Naive B cell (primary cell): Measurements from ENCODE around the gene NHERF1. TPM values are rescaled to one million over a fixed set of nuclear protein-coding genes. Genes with fewer than 3 reads are reported as not detected.
A peak's percentile ranks its signal among the peaks of the same experiment; 100 is the strongest.

Experiments used
- ATAC-seq, 2 donors: fragments of 150-1000 bp; cut with Tn5 transposase; 2 replicates each; pipeline ENCODE4 v1.10.0; 2021; ENCODE audit warnings: low read depth in 2 of 2, mild to moderate bottlenecking in 2 of 2, moderate library complexity in 2 of 2
- DNase-seq: peaks from one replicate; pipeline ENCODE4 v3.0.0; 2022
- H3K27ac Mint-ChIP-seq, 6 donors: one replicate each; pipeline ENCODE4 v1.8.0; 2020 to 2022; ENCODE audit warnings: mild to moderate bottlenecking in 6 of 6, mixed read lengths in 6 of 6, moderate library complexity in 5 of 6, inconsistent platforms in 2 of 6
- H3K27me3 Mint-ChIP-seq, 3 donors: one replicate each; pipeline ENCODE4 v1.8.0; 2021 to 2022; ENCODE audit warnings: mixed read lengths in 3 of 3, mild to moderate bottlenecking in 1 of 3
- H3K36me3 Mint-ChIP-seq, 2 donors: one replicate each; pipeline ENCODE4 v1.8.0; 2020 to 2022; ENCODE audit warnings: mixed read lengths in 2 of 2, inconsistent platforms in 1 of 2, mild to moderate bottlenecking in 1 of 2
- H3K4me1 Mint-ChIP-seq, 3 donors: one replicate each; pipeline ENCODE4 v1.8.0; 2020 to 2022; ENCODE audit warnings: mixed read lengths in 3 of 3, inconsistent platforms in 1 of 3, mild to moderate bottlenecking in 1 of 3, moderate library complexity in 1 of 3
- H3K4me3 Mint-ChIP-seq, 8 donors: one replicate each; pipeline ENCODE4 v1.8.0; 2020 to 2022; ENCODE audit warnings: mild to moderate bottlenecking in 8 of 8, mixed read lengths in 8 of 8, moderate library complexity in 8 of 8, inconsistent platforms in 2 of 8
- H3K9me3 Mint-ChIP-seq, 7 donors: one replicate each; pipeline ENCODE4 v1.8.0; 2020 to 2022; ENCODE audit warnings: mixed read lengths in 7 of 7, mild to moderate bottlenecking in 5 of 7, inconsistent platforms in 2 of 7, moderate library complexity in 1 of 7
- polyA plus RNA-seq, 6 donors: library from polyadenylated mRNA; unstranded; fragments of 300-500 nt; fragmentation: Illumina TruSeq; gene quantifications; one replicate each; pipeline ENCODE4 v1.2.3, GENCODE V29; 2021; ENCODE audit warnings: low read depth in 6 of 6

The NHERF1 gene
- polyA plus RNA-seq, 6 donors from 2014 or later, result 66.4 to 122 (median 95.9) TPM

DNA sequence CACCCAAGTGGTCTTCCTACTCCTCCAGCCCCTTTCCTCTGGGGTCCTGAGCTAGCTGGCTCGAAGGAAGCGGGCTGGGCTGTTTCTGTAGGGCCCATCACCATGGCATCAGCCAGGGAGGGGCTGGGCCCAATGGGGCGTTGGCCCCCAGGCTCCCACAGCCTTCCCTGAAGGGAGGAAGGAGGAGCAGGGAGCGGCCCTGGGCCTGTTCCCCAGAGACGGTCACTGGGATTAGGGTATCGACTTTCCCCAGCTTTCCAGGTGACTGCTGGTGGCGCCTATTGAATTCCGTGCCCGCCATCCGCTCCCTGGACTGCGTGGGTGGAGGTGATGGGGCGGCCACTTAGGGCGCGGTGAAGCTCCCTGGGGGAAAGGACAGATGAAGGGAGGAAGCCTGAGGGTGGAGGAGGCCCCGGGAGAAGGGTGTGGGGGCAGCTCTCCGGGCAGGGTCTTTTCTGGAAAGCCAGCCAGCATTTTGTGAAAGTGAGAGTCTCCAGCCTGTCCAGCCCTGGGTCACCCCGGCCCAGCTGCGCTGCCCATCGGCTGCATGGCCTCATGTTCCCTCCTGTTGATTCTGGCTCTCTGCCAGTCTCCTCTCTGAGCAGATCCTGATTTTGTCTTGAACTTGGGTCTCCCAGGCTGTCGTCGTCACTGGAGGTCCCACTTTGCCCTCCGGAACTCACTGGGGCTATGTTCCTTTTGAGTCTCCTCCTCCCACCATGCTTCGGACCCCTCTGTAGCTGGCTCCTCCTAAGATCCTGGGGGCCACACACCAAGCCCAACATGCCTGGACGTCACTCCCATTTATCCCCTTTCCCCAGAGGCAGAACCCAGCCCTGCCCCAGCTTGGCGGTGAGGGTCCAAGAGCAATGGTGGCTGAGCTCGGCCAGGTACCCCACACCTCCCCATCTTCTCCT is 9.8 kb downstream of the NHERF1 start:
- Mint-ChIP-seq H3K27me3 (no peaks in the 10 kb centered on the region), H3K4me1 (peaks cover 45 to 66% (median 65%) of the 10 kb centered on the region in 3 donors), H3K4me3 (peak overlapping the region in 6 of 8 donors; percentile 32 to 82 (median 68)), H3K27ac (peak overlapping the region in 2 of 6 donors; percentile 71 to 90), H3K36me3 (no peaks in the 10 kb centered on the region), H3K9me3 (no peaks in the 10 kb centered on the region)
- DNase-seq (no peak), ATAC-seq (no peak)

DNA sequence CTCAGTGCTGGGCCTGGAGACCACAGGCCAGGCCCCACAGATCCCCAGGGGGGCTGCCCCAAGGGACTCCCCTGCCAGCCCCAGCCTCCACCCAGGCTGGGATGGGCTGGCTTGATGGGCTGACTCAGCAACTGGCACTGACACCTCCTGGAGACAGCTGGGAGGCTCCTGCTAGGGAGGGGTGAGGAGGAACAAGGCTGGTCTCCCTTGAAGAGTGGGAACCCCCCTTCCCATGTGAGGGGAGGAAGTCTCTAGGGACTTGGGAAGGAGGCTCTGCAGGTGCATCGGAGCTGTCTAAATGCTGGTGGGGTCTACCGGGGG is 10.4 kb downstream of the NHERF1 start:
- peak overlapping the region in 1 of 6 donors; percentile 69 for H3K27ac Mint-ChIP-seq
- no peaks in the 10 kb centered on the region for H3K27me3 Mint-ChIP-seq
- H3K36me3 Mint-ChIP-seq, result no peaks in the 10 kb centered on the region
- peak; percentile 40 to 43 for ATAC-seq
- no peaks in the 10 kb centered on the region for H3K9me3 Mint-ChIP-seq
- DNase-seq, result no peak
- peak overlapping the region in 7 of 8 donors; percentile 61 to 82 (median 74) for H3K4me3 Mint-ChIP-seq
- peaks cover 42 to 59% (median 58%) of the 10 kb centered on the region in 3 donors for H3K4me1 Mint-ChIP-seq

DNA sequence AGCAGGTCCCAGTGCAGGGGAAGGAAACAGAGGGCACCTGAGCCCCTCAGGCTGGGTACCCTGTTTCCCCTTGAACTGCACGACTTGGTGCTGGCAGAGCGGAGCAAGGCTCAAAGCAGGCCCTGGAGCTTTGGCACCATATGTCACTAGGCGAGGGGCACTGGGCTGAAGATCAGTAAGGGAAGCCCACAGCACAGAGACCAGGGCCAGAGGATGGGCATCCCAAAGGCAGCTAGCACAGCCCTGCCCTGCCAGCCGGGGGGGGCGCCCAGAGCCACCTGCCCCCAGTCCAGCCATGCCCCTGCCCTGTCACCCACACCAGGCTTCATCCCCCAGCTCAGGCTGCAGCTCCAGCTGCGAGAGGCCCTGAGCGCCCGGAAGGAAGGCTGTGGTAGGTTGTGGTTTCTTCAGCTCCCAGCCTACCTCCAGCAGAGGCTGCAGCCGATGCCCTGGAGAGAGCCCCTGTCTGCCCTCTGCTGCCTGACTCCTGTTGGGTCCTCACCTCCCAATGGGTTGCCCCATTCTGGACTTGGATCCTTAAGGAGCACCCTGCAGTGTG is 10.9 kb downstream of the NHERF1 start:
- Mint-ChIP-seq H3K36me3 (no peaks in the 10 kb centered on the region), H3K9me3 (no peaks in the 10 kb centered on the region), H3K4me1 (peaks cover 40 to 54% (median 53%) of the 10 kb centered on the region in 3 donors), H3K27ac (peak overlapping the region in 1 of 6 donors; percentile 65), H3K4me3 (peak overlapping the region in 7 of 8 donors; percentile 61 to 82 (median 74)), H3K27me3 (no peaks in the 10 kb centered on the region)
- peak; percentile 28 for DNase-seq
- ATAC-seq, result peak; percentile 82 to 84

DNA sequence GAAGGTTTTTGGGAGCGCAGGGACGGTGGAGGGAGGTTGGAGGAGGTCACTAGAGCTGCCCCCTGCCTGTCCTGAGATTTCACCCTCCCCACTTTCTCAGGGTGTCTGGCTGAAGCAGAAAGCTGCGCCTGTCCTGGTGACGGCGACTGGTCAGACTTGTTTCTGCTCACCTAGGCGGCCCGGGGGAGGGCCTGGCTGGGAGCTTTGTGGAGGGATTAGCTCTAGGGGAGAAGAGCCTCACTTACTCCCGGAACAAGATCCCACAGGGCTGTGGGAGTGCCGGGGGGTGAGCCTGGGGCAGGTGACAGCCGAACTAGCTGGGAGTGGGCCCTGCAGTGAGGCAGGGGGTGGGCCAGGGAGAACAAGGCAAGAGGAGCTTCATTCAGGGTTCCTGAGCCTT is 11.5 kb downstream of the NHERF1 start:
- no peaks in the 10 kb centered on the region for H3K9me3 Mint-ChIP-seq
- ATAC-seq (no peak), DNase-seq (no peak)
- peak overlapping the region in 1 of 6 donors; percentile 65 for H3K27ac Mint-ChIP-seq
- H3K4me3 Mint-ChIP-seq, result peak overlapping the region in 3 of 8 donors; percentile 61 to 74 (median 65)
- no peaks in the 10 kb centered on the region for H3K27me3 Mint-ChIP-seq
- no peaks in the 10 kb centered on the region for H3K36me3 Mint-ChIP-seq
- H3K4me1 Mint-ChIP-seq, result peaks cover 35 to 48% (median 47%) of the 10 kb centered on the region in 3 donors

DNA sequence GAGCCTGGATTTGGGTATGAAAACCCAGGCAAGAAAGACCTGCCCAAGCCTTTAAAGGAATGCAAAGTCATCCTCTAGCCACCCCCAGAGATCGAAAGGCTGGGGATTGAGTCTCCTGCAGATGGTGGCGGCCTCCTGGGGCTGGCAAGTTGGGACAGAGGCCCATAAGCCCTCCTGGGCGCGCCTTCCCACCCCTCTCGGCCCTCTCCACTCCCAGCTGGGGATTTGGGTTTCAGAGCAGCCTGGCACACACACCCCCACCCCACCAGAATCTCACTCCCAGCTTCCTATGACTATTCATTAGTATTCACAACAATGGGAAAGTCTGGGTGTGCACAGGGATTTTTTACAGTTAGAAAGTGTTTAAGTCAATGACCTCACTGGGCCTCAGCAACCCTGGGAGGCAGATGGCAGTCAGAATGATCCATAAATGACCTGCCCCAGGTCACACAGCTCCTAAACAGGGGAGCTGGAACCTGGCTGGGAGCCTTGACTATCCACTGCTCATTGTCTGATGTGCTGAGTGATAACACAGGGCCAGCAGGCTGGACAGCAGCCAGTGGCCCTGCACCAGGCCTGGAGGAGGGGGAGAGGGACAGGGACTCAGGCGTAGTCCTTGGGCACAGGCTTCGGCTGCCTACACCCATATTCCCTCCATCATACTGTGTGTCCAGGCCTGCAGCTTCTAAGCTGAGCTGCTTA is 12.1 kb downstream of the NHERF1 start:
- ATAC-seq (no peak), DNase-seq (no peak)
- no peak overlapping the region for H3K27ac Mint-ChIP-seq
- no peaks in the 10 kb centered on the region for H3K36me3 Mint-ChIP-seq
- H3K27me3 Mint-ChIP-seq, result no peaks in the 10 kb centered on the region
- peak overlapping the region in 1 of 8 donors; percentile 3 for H3K4me3 Mint-ChIP-seq
- H3K4me1 Mint-ChIP-seq, result peaks cover 30 to 44% (median 42%) of the 10 kb centered on the region in 3 donors
- no peaks in the 10 kb centered on the region for H3K9me3 Mint-ChIP-seq

DNA sequence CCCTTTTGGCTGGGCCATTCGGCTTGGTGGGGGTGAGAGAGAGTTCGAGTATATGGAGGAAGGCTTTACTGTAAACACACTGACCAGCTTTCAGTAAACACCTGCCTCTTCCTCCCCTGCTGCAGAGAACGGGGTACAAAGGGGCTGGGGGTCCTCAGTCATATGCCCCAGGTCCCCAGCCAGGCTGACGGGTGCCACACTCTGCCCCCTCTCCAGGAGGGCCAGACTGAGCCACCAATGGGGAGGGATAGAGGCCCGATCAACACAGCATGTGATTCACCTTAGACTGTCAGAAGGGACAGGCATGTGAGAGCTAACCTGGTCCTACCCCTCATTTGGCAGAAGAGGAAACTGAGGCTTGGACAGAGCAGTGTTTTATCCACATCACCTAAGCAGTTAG is 13.0 kb downstream of the NHERF1 start:
- peaks cover 30 to 42% (median 40%) of the 10 kb centered on the region in 3 donors for H3K4me1 Mint-ChIP-seq
- DNase-seq (no peak), ATAC-seq (no peak)
- peak overlapping the region in 1 of 8 donors; percentile 44 for H3K4me3 Mint-ChIP-seq
- no peaks in the 10 kb centered on the region for H3K27me3 Mint-ChIP-seq
- H3K27ac Mint-ChIP-seq, result peak overlapping the region in 1 of 6 donors; percentile 71
- H3K36me3 Mint-ChIP-seq, result no peaks in the 10 kb centered on the region
- H3K9me3 Mint-ChIP-seq, result no peaks in the 10 kb centered on the region

DNA sequence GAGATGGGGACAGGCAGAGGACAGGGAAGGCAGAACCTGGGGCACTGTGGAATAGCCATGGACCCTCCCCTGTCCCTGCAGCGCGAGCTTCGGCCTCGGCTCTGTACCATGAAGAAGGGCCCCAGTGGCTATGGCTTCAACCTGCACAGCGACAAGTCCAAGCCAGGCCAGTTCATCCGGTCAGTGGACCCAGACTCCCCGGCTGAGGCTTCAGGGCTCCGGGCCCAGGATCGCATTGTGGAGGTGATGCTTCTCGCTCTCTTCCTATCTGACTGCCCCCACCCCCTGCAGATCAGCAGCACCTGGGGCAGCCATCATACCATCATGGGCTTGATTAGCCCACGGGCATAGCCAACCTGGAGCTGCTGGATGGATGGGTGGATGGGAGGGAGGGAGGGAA is 13.5 kb downstream of the NHERF1 start:
- Mint-ChIP-seq H3K4me1 (peaks cover 31 to 38% (median 37%) of the 10 kb centered on the region in 3 donors), H3K27ac (no peak overlapping the region), H3K36me3 (no peaks in the 10 kb centered on the region), H3K4me3 (no peak overlapping the region), H3K9me3 (no peaks in the 10 kb centered on the region), H3K27me3 (no peaks in the 10 kb centered on the region)
- ATAC-seq (no peak), DNase-seq (no peak)

DNA sequence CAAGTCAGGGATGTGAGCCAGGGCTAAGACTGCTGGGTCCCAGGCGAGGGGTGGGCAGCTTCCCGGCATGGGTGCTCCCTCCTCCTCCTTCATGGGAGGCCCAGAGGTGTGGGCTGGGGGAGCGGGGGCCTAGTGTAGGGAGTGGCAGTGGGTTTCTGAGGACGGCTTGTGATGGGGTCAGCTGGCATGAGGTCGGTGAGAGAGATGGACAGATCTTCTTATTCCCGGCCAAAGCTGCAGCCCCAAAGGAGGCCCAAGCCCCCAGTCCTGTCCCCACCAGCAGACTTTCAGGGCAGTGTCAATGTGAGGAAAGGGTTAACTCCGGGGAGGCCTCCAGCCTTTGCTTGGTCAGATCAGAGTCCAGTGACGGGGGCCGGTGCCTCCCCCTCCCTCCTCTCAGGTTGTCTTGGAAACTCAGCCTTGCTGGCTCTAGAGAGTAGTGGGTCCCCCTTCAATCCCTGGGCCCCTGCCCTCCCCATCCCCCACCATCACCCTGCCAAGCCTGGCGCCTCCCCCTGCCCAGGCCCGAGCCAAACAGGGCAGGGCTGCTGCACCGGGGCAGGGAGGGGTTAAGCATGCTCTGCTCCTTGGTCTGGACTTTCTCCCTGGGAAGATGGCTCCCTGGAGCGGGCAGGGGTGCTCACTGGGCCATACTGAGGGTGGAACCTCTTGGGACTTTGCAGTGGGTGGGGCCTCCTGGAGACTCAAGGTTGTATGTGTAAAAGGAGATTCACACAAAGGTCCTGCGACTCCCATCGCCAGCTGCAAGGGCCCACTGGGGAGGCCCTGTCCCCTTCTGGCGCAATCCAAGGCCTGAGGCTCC is 15.3 kb downstream of the NHERF1 start:
- peaks cover 19 to 20% (median 20%) of the 10 kb centered on the region in 3 donors for H3K4me1 Mint-ChIP-seq
- H3K27ac Mint-ChIP-seq, result no peak overlapping the region
- H3K4me3 Mint-ChIP-seq, result no peak overlapping the region
- H3K9me3 Mint-ChIP-seq, result no peaks in the 10 kb centered on the region
- no peak for ATAC-seq
- no peak for DNase-seq
- H3K27me3 Mint-ChIP-seq, result no peaks in the 10 kb centered on the region
- H3K36me3 Mint-ChIP-seq, result peaks cover 0 to 6% of the 10 kb centered on the region in 2 donors

DNA sequence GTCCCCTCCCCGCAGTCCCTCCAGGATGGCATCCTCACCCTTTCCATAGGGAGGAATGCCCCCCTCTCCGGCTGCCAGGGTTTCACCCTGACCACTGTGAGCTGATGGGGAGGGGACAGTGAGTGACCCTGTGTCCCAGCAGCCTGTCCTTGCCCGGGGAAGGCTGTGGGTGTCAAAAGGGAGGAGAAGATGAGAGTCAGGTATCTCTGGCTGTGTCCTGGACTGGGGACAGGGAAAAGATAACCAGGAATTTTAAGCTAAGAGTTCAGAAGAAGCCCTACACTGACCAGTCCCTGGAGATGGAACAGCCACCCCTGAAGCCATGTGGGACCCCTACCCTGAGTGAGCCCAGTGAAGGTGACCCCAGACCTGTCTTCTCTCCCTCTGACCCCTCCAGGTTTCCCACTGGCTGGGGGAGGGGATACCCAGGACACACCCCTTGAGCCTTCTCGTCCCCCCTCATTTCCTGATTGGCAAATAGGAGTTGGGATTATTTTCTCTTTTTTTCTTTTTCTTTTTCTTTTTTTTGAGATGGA is 16.4 kb downstream of the NHERF1 start:
- Mint-ChIP-seq H3K36me3 (peaks cover 0 to 10% of the 10 kb centered on the region in 2 donors), H3K4me1 (peaks cover 9 to 10% (median 9%) of the 10 kb centered on the region in 3 donors), H3K9me3 (no peaks in the 10 kb centered on the region), H3K27me3 (no peaks in the 10 kb centered on the region), H3K4me3 (no peak overlapping the region), H3K27ac (peak overlapping the region in 1 of 6 donors; percentile 26)
- DNase-seq (no peak), ATAC-seq (no peak)

DNA sequence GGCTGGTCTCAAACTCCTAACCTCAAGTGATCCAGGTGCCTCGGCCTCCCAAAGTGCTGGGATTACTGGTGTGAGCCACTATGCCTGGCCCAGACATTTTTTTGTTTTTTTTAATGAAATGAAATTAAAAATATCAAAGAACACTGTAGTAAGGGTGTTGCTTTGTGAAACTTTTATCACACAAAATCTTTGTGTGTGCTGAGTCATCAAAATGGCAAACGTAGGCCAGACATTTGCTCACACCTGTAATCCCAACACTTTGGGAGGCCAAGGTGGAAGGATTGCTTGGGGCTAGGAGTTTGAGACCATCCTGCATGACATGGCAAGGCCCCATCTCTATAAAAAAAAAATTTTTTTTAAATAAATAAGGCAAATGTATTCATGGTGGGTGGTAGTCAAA is 18.0 kb downstream of the NHERF1 start:
- Mint-ChIP-seq H3K4me1 (peaks cover 10 to 17% (median 10%) of the 10 kb centered on the region in 3 donors), H3K4me3 (no peak overlapping the region), H3K27ac (no peak overlapping the region), H3K36me3 (peaks cover 0 to 10% of the 10 kb centered on the region in 2 donors), H3K9me3 (no peaks in the 10 kb centered on the region), H3K27me3 (no peaks in the 10 kb centered on the region)
- DNase-seq (no peak), ATAC-seq (no peak)

DNA sequence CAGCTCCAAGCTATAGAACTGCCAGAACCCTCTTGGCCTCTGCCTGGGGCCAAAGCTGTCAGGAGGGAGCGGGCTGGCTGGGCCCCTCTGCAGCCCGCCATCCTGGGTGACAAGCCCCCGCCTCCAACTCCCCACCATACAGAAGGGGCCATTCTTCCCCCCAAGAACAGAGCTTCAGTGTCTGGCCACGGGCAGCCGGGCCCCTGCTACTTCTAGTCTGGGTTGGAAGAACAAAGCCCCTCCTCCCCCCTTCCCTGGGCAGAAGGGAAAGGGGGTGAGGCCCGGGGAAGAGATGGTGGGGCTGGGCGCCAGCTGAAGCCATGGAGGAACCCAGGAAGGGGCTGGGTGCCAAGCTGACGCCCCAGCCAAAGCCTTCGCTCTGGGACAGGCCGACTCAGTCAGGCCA is 18.7 kb downstream of the NHERF1 start:
- Mint-ChIP-seq H3K36me3 (peaks cover 0 to 11% of the 10 kb centered on the region in 2 donors), H3K27me3 (no peaks in the 10 kb centered on the region), H3K4me3 (no peak overlapping the region), H3K9me3 (no peaks in the 10 kb centered on the region), H3K27ac (no peak overlapping the region), H3K4me1 (peaks cover 10 to 17% (median 10%) of the 10 kb centered on the region in 3 donors)
- no peak for ATAC-seq
- no peak for DNase-seq

DNA sequence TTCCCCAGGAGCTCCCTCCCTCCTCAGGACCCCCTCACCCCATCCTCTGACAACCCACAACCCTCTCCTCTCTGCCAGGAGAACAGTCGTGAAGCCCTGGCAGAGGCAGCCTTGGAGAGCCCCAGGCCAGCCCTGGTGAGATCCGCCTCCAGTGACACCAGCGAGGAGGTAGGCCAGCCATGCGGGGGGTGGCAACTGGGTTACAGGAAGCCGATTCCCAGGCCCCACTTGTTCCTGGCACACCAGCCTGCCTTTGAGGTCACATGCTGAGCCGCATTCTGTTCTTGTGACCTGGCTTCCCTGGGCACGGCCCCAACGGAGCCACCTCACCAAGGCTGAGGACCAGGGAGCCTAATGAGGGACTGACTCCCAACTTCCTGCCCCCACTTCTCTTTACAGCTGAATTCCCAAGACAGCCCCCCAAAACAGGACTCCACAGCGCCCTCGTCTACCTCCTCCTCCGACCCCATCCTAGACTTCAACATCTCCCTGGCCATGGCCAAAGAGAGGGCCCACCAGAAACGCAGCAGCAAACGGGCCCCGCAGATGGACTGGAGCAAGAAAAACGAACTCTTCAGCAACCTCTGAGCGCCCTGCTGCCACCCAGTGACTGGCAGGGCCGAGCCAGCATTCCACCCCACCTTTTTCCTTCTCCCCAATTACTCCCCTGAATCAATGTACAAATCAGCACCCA is 19.8 kb downstream of the NHERF1 start:
- peaks cover 12 to 17% (median 16%) of the 10 kb centered on the region in 3 donors for H3K4me1 Mint-ChIP-seq
- H3K27ac Mint-ChIP-seq, result peak overlapping the region in 4 of 6 donors; percentile 37 to 75 (median 50)

More for the DNA sequence above, 19.8 kb downstream of the NHERF1 start:
- DNase-seq (no peak), ATAC-seq (no peak)
- Mint-ChIP-seq H3K36me3 (peaks cover 0 to 21% of the 10 kb centered on the region in 2 donors), H3K27me3 (no peaks in the 10 kb centered on the region), H3K4me3 (no peak overlapping the region), H3K9me3 (no peaks in the 10 kb centered on the region)
